ENCODE data around the gene AGTRAP. TPM values are rescaled to one million over a fixed set of nuclear protein-coding genes. Genes with fewer than 3 reads are reported as not detected.

The AGTRAP gene
- total RNA-seq, 1 donor from 2014 or later: 9.0 TPM

DNA sequence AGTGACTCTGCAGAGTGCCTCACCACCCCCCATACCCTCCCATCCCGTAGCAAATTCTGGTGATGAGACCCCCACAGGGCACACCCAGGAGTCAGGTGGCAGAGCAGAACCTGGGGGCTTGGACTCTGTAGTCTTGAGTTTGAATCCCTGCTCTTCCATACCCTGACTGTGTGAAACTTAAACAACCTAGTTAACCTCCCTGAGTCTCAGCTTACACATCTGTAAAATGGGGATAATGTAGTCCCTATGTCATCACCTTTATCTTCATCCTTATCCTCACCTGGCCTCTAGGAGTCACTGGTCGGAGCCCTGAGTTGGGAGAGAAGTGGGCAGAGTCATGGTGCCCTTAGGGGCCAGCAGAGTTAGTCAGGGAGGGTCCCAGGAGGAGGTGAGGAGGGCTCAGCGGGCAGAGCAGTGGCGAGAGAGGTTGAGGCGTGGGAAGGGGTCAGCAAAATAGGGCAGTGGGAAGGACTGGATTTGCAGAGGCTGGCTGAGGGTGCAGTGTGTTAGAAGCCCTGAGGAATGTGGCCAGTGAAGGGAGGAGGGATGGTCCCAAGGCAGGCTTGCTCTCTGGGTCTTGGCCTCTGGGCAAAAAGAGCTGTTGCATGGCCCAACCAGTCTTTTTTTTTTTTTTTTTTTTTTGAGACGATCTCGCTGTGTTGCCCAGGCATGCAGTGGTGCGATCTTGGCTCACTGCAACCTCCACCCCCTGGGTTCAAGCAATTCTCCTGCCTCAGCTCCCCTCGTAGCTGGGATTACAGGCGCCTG is 44.6 kb downstream of the AGTRAP start:
- no peak for DNase-seq (ENCODE audit: low spot score)
- no peak for ATAC-seq

DNA sequence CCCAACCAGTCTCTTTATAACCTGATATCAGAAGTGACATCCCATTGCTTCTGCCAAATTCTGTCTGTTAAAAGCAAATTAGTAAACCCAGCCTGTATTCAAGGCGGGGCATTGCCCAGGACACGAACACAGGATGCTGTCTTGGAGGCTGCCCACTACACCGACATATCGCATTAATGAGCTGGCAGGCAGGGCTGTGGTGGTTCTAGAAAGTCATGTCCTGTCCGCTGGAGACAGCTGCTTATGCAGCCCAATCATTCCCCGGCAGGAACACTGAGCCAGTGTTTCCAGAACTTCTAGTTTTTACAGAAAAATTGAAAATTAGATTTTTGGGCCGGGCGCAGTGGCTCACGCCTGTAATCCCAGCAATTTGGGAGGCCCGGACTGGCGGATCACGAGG is 45.4 kb downstream of the AGTRAP start:
- ATAC-seq: no peak
- no peak for DNase-seq (ENCODE audit: low spot score)

DNA sequence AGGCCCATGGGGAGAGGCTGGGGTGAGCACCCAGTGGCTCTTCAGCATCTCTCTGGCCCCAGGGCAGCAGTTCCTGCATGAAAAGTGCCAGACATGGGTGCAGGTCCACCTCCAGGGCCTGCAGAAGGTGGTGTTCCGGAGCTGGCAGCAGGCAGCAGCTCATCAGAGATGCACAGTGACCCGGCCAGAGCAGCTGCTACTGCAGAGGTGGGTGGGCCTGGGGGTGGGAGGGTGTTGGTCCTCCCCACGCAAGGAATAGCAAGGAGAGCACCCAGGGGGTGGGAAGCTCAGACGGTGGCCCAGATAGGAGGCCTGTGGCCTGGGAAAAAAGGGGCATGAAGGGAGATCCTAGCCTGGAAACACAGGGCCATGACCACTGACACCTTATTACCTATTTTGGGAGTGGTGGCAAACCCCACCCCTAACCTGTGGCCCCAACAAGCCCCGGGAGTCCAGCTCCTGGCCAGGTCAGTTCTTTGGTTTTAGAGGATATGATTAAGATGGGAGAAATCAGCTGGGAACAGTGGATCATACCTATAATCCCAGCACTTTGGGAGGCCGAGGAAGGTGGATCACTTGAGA is 46.3 kb downstream of the AGTRAP start:
- DNase-seq (ENCODE audit: low spot score) (no peak), ATAC-seq (no peak)

DNA sequence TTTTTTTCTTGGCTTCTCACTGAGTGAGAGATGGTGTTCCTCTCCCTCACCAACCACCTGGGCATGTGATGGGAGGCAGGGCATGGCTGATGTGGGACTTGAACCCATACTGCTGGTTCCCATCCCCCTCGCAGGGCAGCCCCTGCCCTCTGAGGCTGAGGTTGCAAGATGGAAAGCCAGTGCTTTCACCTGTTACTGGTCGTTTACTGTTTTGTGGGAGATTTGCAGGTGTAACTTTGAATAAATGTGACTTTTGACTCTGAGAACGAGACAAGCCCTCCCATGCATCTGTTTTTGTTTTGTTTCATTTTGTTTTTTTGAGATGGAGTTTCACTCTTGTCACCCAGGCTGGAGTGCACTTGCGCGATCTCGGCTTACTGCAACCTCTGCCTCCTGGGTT is 47.6 kb downstream of the AGTRAP start:
- DNase-seq (ENCODE audit: low spot score): no peak
- no peak for ATAC-seq

DNA sequence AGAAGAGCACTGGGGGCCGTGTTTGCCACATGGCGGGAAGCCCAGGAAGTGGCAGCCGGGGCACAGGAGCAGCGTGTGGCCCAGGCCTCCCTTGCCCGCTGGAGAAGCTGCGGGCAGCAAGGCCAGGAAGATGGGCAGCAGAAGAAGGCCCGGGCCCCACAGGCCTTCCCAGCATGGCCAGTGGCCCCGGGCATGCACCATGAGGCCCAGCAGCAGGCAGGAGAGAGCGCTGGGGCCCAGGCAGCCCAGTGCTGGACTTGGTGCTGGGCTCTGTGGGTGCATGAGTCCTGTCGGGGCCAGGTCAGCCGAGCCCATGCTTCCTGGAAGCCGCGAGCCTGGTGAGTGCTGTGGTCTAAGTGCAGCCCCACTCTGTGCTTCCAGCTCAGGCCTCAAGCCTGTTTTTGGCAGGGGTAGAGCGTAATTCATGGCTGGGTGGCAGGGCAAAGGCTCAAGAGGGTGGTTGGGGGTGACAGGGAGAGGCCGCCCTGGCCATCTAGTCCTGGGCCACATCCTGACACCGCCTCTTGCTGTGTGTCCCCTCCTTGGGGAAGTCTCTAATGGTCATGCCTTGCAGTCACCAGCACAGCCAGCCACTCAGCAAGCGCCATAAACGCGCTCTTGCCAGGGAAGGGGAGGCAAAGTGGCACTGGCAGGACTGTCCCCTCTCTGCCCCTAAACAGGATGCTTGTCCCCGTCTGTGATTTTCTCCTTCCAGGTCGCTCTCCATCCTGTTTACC is 48.5 kb downstream of the AGTRAP start:
- DNase-seq (ENCODE audit: low spot score): no peak

DNA sequence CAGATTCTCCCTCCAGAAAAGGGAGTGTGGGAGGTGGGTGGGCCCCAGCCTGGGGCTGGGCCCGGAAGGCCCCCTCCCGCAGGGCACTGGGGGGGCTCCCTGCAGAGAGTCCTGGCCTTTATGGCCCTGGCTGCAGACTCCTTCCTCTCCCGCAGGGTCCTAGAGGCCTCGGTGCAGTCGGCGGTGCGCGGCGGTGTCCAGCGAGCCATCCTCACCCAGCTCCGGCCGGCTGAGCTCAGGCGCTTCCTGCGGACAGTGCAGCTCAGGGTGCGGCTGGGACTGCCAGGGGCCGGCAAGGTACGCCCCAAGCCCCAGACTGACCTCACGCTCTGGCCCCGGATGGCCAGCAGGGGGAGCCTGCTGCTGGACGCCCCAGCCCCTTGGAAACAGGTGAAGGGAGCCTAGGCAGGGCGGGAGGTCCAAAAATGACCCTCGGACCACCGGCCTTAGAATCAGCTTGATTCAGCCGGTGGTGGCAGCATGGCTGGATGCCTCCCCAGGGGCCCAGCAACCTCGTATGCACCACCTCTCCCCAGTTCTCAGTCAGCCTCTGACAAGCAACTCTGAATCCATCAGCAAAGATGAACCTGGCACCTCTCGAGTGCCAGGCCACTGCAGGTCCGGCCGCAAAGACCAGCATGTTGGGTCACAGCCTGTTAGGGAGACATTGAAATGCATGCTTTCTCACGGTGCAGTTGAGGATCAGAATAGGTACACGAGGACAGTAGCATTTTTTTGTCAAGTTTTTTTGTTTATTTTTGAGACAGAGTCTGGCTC is 49.2 kb downstream of the AGTRAP start:
- DNase-seq (ENCODE audit: low spot score) (peak; percentile 68), ATAC-seq (peak; percentile 84)

More for the DNA sequence above, 48.5 kb downstream of the AGTRAP start:
- peak; percentile 3 for ATAC-seq

DNA sequence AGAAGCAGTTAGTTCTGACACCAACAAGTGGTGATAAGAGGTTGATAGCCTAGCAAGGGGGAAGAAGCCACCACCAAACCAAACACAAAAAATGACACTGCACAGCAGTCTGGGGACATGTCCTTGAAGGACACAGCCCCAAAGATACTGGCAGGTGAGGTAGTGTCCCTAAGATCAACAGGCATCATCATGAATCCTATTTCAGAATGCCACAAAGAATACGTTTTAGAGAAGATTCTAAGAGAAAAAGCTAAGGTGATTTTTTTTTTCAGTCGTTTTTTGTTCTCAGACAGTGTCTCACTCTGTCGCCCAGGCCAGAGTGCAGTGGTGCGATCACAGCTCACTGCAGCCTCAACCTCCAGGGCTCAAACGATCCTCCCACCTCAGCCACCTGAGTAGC is 50.2 kb downstream of the AGTRAP start:
- no peak for DNase-seq (ENCODE audit: low spot score)
- ATAC-seq: no peak

DNA sequence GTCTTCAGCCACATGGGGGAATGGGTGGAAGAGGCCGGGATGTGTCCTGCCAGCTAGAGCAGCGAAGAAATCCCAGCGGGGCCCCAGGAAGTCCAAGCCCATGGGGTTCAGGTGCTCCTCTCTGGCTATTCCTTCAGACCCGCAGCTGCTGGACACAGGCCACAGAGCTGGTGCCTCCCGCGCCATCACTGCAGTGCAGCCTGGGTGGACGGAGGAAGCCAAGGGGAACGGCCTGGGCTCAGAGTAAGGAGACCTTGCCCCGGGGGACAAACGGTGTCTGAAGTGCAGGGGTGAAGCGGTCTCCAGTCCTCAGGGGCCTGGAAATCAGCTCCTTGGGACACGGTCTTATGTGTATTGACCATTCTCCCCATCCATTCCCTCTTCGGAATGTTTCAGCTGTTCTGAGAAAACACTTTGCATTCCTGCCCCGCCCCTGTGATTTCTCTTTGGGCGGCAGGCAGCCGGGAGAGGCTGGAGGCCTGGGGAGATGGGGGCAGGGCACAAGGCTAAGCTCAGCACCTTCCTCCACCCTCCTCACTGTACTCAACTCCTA is 51.4 kb downstream of the AGTRAP start:
- DNase-seq (ENCODE audit: low spot score) (no peak), ATAC-seq (peak; percentile 7)

DNA sequence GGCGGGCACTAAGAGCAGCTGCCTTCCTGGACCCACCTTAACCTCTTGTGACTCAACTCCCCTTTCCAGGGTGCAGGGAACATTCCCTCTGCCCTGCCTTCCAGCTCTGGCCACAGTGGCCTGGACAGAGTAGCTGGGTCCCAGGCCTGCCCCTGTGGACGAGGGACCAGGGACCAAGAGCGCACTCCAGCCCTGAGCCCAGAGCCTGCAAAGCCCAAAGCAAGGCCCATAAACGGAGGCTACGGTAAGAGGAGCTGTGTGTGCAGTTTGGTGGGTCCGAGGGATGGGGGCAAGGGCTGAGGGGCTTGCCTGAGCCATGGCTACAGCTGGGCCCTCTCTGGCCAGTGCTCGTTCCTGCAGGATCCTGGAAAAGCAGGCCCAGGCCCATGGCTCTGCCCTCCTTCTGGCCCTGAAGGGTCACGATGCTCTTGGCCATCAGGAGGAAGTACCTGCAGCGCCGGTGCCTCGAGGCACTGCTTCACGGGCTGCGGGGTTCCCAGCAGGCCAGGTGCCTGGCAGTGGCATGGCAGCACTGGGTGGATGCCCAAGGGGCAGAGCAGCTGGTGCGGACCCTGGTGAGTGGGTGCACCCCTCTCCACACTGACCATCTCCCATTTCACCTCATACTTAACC is 52.0 kb downstream of the AGTRAP start:
- DNase-seq (ENCODE audit: low spot score) (no peak), ATAC-seq (no peak)

DNA sequence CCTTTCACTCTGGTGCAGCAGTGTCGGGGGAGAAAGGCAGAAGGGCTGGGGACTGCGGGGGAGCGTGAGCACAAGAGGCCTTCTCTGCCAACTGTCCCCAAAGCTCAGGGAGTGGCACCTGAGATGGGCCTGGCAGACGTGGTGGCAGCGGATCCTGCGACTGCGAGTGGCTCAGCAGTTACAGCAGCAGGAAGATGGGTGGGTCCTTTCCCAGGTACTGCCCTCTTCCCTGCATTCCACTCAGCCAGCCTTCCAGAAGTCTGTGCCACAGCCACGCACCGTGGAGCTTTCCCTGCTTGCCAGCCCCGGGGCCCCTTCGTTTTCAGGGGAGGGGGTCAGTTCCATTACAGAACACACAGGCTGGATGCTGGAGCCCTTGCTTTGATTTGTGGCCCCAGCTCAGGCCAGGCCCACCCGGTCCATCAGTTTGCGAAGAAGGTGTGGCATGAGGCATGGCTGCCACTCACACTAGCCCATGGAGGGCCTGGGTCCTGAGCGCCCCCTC is 52.7 kb downstream of the AGTRAP start:
- DNase-seq (ENCODE audit: low spot score) (no peak), ATAC-seq (no peak)

DNA sequence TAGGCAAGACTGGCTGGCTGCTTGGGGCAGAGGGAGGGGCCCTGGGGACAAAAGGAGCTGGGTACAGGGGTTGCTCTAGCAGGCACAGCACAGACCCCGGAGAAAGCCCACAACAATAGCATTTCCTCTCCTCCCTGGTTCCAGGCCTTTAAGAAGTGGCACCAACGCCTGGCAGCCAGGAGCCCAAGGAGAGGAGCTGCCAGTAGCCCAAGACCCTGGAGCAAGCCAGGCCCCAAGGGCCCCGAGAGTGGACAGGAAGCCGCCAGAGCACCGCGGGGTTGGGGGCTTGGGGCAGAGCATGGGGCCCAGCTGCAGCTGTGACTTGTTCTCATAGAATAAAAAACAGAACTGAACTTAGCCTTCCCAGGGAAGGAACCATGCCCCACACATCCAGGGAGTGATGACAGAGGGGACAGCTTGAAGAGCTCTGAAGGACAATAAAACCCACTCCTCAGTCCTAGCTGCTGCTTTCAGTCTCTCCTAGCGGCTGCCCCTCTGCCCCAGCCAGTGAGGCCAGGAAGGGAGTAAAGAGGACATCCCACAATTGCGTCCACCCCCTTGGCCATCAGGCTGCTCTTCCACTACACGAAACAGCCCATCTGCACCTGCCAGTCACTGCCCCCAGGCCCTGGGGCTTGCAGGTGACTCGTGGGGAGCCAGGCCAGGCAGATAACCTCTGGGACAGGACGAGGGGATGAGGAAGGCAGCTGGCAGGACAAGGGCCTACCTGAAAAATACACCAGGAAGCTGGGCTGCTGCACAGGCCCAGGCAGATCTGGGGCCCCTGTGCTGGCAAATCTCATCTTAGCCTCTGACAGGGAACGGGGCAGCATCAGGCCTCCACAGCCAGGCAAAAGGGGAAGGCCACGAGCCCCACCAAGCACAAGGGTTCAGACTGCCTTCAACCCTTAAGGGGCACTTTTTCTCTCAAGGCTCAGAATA is 53.5 kb downstream of the AGTRAP start:
- no peak for DNase-seq (ENCODE audit: low spot score)
- ATAC-seq: no peak

DNA sequence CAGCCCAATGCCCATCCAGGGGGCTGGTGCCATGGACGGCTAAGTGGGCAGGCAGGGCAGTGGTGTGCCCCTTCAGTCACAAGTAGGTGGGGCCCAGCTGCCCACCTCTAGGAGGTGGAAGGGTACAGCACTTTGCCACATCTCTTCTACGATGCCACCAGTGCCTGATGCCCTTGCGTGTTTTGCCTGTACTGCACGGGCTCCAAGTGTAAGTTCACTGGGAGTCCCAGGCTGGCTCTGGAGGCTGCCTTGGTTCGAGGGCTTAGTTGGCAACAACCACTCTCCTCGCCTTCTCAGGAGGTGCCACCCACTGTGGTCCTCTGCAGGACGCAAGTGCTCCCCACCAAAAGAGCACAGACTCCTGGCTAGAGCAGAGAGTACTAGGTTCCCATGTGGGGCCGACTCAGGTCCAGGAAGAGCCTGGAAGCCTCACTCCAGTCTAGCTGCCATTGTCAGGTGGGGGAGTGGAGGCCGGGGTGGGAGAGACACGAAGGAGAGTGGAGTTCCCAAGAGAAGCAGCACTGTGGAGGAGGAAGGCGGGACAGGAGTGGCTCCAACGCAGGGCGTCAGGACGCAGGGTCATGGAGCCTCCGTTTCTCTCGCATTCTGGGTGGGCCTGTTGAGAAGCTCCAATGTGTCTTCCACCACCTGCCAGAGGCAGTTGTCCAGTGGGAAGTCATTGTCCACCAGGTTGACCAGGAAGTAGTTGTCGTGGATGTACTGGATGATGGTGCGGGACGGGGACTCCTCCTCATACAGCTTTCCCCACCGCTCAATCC is 54.4 kb downstream of the AGTRAP start:
- ATAC-seq: no peak
- DNase-seq (ENCODE audit: low spot score): no peak

DNA sequence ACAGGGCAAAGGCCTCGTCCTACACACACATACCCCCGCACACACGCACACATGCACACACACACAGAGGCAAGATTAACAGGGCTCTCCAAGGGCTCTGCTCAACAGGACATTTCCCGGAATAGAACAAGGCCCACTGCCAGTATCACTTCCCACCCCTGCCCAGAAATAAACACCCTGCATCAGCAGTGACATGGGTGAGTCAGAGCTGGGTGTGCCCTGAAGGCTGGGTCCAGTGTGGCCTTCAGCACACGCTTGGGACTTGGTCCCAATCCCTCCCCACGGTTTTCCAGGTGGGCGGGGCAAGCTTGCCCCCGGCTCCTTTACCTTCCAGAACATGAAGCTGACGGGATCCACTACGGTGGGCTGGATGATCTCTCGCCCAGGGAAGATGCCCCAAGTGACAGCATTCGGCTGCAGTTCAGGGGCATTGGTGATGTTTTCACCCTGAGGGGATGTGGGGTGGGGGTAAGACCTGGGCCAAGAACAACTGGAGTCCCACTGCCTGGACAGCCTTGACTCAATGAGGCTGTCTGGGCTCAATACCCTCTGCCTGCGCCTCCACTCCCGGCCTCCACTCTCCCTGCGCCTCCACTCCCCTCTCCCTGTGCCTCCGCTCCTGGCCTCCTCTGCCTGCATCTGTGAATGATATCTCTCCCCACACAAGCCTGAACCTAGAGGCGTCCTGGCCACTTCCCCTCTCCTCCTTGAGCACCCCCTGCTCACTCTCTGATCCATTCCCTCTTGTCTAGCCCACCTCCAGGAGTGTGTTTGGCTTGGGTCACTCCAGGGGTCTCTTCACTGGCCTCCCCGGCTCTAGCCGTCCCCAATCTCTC is 55.2 kb downstream of the AGTRAP start:
- ATAC-seq (peak; percentile 78), DNase-seq (ENCODE audit: low spot score) (peak; percentile 68)

DNA sequence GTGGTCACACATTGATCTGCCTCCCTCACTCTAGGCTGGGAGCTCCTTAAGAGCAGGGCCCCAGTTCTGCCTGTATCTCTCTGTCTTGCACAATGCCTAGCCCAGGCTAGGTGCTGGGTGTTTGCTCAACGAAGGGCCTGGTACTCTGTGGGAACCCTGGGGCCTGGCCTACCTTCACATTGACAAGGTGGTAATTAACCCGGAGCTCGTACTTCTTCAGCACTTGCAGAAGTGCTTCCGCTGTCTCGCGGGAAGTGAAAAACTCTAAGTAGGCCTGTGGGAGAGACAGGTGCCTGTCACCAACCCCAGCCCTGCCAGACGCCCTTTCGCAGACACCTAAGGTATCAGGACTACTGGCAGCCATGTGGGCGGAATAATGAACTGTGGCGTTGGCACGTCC is 56.2 kb downstream of the AGTRAP start:
- no peak for DNase-seq (ENCODE audit: low spot score)
- ATAC-seq: no peak

DNA sequence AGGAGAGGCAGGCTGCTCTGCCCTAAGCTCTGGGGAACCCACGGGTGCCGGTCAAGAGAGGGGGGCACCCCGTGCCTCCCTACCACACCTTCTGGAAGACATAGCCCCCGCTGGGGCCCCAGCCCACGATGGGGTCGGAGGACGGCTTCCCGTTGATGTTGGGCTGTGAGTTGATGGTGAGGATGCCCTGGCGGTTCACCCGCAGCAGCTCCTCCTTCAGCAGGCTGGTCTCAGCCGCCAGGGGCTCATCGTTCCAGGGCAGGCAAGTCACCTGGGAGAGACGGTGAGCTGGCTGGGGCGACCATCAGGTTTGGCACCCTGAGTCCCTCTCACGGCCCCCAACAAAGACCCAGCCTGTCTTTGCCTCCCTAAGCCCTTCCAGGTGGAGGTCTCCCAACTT is 57.9 kb downstream of the AGTRAP start:
- DNase-seq (ENCODE audit: low spot score): no peak
- ATAC-seq: no peak

DNA sequence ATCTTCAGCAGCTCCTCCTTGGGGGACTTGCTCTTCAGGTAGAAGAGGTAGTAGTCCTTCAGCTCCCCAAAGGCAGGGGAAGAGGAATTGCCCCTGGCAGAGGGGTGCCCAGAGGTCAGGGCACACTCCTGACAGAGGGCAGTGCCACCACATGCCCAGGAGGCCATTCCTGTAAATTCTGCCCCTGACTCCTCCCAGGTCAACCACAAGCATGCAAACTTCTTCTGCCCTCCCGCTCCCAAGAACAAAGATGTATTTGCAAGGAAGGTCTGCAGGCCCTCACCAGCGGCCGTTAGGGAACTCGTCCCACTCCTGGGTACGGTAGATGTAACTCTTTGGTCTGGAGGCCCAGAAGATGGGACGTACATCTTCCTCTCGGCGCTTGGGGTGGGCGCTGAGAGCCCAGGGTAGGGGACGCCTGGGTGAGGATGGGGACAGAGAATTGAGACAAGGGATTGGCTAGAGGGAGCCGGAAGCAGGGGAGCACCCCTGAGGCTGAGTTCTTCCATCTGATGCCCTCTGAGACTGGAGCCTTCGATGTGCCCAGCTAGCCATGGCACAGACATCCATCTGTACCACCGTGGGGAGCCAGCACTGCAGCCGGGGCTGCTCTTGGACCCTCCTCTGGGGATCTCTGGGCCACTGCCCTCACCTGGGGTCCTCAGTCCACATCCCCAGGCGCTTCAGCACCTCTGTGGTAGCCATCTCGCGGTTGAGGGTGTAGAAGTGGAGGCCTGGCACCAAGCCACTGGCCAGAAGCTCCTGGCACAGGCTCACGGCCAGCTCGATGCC is 58.7 kb downstream of the AGTRAP start:
- DNase-seq (ENCODE audit: low spot score): no peak

More for the DNA sequence above, 58.7 kb downstream of the AGTRAP start:
- ATAC-seq: no peak
